Choroid plexus epithelial cell (primary cell): ENCODE measurements around the gene RFXANK.
A peak's percentile ranks its signal among the peaks of the same experiment; 100 is the strongest.
"Not testable (repeated sequence)": the region's sequence is repeated elsewhere in the genome, so short reads cannot be mapped to it uniquely, and the experiment has no call there.

Experiments used
- DNase-seq: peaks from one replicate; pipeline ENCODE4 v3.0.0-alpha.2; 2010; ENCODE audit warnings: low read depth
- H3K4me3 ChIP-seq: 2 replicates; pipeline ENCODE4 v1.5.1; 2011; ENCODE audit warnings: low read depth, mild to moderate bottlenecking, control low read depth, low read length, moderate library complexity
- CTCF ChIP-seq: conservative IDR thresholded peaks from 2 replicates; pipeline ENCODE4 v1.5.1; 2011; ENCODE audit warnings: low read depth, mild to moderate bottlenecking, control low read depth, inconsistent platforms, low read length, moderate library complexity

Gene RFXANK

GRCh38 chr19:19170053-19170872, 21.8 kb upstream of the RFXANK start, which contains the start of gene MEF2B:
Gene MEF2B, minus strand, starts transcription at chr19:19170263. Its CDS starts 19,528 bp downstream, at chr19:19150735.
- H3K4me3 ChIP-seq, result peak within 1 kb of the TSS; percentile 42
- peak; percentile 74 for DNase-seq
- TF ChIP-seq CTCF, result no peak

DNA sequence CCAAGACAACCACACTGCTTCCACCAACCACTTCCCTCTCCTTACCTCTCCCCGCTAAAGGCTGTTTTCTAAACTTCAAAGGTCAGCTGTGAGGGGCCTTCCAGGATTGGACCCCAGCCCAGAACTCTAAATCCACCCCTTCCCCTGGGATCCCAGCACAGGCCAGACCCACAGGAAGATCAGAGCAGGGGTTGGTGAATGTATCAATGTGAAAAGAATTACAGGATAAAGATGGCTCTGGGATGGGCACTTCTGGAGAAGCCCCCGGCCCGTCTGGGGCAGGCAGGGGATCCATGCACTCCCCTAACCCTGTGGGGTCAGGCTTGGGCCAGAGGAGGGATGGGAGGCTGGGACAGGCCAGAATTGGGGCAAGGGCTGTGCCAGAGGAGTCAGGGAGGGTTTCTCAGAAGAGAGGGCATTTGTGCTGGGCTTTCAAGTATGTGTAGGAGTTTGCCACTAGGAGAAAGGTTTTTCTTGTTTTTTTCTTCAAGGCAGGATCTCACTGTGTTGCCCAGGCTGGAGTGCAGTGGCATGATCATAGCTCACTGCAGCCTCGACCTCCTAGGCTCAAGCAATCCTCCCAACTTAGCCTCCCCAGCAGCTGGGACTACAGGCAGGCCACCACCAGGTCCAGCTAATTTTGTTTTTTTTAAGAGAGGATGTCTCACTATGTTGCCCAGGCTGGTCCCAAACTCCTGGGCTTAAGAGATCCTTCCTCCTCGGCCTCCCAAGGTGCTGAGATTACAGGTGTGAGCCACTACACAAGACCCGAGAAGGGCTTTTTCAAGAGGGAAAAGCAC, 21.0 kb upstream of the RFXANK start:
- H3K4me3 ChIP-seq, result no peak overlapping the region
- DNase-seq, result no peak
- TF ChIP-seq CTCF, result no peak

DNA sequence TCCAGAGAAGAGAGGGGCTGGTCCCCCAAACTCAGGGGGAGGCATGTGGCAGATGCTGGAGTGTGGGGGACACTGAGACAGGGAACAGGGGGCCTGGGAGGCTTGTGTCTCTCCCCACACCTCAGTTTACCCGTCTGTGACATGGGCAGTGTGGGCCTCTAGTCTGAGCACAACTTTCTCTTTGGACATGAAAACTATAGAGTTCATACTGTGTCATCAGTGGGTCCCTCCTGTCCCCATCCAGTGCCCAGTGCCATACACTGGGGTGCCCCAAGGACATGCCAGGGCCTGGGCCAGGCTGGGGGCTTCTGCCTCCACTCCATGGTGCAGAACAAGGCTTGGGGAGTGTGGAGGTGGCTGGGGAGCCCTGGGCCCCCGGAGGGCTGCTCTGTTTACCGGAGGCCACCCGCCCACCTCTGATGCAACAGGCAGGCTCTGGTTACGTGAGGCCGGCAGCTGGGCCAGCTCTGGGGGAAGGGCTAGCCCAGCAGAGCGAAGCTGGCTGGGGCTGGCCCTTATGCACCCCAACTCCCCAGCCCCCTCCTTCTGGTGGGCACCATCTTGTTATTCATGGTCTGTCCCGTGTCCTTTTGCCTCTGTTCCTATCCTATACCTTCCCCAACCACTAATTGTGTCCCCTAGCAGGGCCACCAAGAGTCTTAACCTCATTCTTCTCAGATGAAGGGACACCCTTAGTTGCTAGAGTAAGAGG, 20.1 kb upstream of the RFXANK start:
- no peak overlapping the region for H3K4me3 ChIP-seq
- DNase-seq, result peak; percentile 80
- TF ChIP-seq CTCF, result no peak

- DNase-seq, H3K4me3 ChIP-seq: not testable (repeated sequence)
Observed at GRCh38 chr19:19173243-19173642, 18.8 kb upstream of the RFXANK start.

- DNase-seq, result no peak
- H3K4me3 ChIP-seq, result no peak overlapping the region
- TF ChIP-seq CTCF, result no peak
Observed at GRCh38 chr19:19176950-19177349, 15.1 kb upstream of the RFXANK start.

DNA sequence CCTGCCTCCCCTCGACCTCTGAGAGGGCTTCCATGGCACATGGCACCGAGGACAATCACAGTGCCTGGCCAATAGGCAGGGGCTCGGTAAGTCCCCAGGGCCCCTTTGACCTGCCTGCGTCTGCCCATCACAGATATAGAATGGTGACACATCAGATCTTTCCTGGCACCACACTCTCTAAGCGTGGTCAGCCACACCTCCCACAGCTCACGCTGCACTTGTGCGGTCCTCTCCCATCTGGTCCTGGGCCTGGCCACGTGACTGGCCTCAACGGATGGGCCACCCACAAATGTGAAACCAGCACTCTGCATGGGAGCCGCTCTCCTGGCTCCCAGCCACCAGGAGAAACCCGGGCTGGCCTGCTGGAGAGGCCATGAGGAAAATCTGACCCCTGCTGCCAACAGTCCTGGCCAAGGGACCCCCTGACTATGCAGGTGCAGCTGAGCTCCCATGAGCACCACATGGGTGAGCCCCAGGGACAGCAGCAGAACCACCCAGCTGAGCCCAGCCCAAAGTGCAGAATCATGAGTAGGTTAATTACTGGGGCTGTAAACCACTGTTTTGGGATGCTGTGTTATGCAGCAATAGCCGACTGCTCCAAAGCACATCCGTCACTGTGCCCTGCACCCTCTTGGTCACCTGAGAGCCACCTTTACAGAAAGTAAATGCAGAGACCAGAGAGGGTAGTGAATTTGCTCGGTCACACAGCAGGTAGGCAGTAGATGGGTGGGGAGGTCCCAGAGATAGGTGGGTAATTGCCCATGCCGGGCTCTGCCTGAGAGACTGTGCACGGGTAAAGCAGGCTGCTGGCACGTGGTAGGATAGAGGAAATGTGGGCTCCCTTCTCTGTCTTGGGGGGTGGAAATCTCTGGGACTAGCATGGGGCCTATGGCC, 12.3 kb upstream of the RFXANK start:
- TF ChIP-seq CTCF, result no peak
- no peak for DNase-seq
- H3K4me3 ChIP-seq, result no peak overlapping the region
